Activated naive CD4-positive, alpha-beta T cell treated with anti-CD3 and anti-CD28 coated beads, Interleukin-2, amount 50 U/mL, for 72 hours (primary cell): Measurements from ENCODE around the gene FAM227B. TPM values are rescaled to one million over a fixed set of nuclear protein-coding genes. Genes with fewer than 3 reads are reported as not detected.

Source experiments
- ATAC-seq, 2 donors: fragments of 150-1000 bp; cut with Tn5 transposase; 2 replicates each; pipeline ENCODE4 v1.10.0; 2021; ENCODE audit warnings: mild to moderate bottlenecking in 2 of 2, moderate library complexity in 2 of 2
- DNase-seq, 2 donors: peaks; one replicate each; pipeline ENCODE4 v3.0.0; 2021 to 2022; ENCODE audit warnings: low spot score in 2 of 2
- H3K27ac Mint-ChIP-seq, 2 donors: one replicate each; pipeline ENCODE4 v1.8.0; 2022; ENCODE audit warnings: mild to moderate bottlenecking in 2 of 2, mixed read lengths in 2 of 2
- H3K36me3 Mint-ChIP-seq, 2 donors: one replicate each; pipeline ENCODE4 v1.8.0; 2022; ENCODE audit warnings: mixed read lengths in 2 of 2
- H3K9me3 Mint-ChIP-seq, 2 donors: one replicate each; pipeline ENCODE4 v1.8.0; 2022; ENCODE audit warnings: mixed read lengths in 2 of 2
- total RNA-seq, 2 donors: library from RNA; stranded (reverse); gene quantifications; one replicate each; pipeline ENCODE4 v1.2.3, GENCODE V29; 2022

The FAM227B gene
- total RNA-seq, 2 donors from 2014 or later = 3.0 to 3.6 TPM

DNA sequence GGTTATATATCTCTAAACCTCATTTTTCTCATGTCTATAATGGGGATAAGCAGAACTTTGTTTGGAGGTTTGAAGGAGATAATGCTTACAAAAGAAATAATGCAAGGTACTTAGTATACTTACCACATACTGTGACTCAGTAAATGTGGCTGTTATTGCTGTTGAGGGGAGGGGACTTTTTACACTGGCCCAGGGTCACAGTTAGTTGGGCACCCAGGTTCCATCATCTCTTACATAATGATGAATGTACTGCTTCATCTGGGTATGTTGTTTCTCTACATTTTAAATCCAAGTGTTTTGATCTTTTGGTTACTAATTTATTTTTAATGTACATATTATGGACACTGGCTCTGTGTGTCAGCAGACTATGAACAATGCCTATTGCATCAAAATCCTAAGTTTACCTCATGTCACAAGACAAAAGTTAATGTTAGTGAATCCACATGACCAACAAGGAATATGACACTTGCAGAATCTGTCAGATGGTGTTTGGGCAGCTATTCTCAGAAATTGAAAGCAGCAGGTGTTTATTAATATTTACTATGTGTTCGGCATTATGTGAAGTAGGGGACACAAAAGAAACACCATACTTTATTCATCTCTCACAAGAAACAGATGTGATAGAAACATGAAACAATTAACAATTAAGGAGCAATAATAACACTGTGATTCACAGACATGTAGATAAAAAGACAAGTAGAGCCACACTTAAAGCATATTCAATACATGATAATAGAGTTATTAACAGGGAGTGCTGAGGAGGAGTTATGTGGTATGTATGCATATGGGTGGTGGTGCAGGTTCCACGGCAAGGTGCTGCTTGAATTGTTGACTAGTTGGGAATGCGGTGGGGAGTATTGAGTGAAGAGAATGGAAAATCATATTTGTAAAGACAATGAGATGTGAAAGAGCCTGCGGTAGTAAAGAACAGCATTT is 340.8 kb downstream of the FAM227B start:
- Mint-ChIP-seq H3K27ac (no peak overlapping the region), H3K36me3 (peaks cover 17 to 27% of the 10 kb centered on the region in 2 donors), H3K9me3 (peaks cover 0 to 5% of the 10 kb centered on the region in 2 donors)
- ATAC-seq = no peak
- no peak for DNase-seq

DNA sequence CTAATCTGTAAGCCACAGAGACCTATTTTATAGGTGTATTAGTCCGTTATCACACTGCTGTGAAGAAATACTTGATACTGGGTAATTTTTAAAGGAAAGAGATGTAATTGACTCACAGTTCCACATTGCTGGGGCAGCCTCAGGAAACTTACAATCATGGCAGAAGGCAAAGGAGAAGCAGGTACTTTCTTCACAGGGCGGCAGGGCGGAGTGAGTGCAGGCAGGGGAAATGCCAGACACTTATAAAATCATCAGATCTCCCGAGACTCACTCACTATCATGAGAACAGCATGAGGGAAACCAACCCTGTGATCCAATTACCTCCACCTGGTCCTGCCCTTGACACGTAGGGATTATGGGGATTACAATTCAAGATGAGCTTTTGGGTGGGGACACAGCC is 341.9 kb downstream of the FAM227B start:
- ATAC-seq = no peak

More for the DNA sequence above, 341.9 kb downstream of the FAM227B start:
- no peak overlapping the region for H3K27ac Mint-ChIP-seq
- peaks cover 0 to 5% of the 10 kb centered on the region in 2 donors for H3K9me3 Mint-ChIP-seq
- peaks cover 10 to 21% of the 10 kb centered on the region in 2 donors for H3K36me3 Mint-ChIP-seq
- no peak for DNase-seq

Other genes starting within 250 kb of the FAM227B start
- not detected for gene FGF7, start 197.6 kb downstream of the FAM227B start, total RNA-seq
- gene DTWD1, start 230 bp upstream of the FAM227B start, total RNA-seq = 10 to 100 TPM; 18.0 to 22.0 TPM